ENCODE measurements around the gene DPM1. TPM values are rescaled to one million over a fixed set of nuclear protein-coding genes. Genes with fewer than 3 reads are reported as not detected.
A peak's percentile ranks its signal among the peaks of the same experiment; 100 is the strongest.

The DPM1 gene
- total RNA-seq, 4 donors from 2014 or later: 3.2 to 42.9 (median 38.4) TPM

GRCh38 chr20:50996901-50997865 is 38.9 kb upstream of the DPM1 start:
- no peaks in the 10 kb centered on the region for H3K36me3 ChIP-seq
- no peak overlapping the region for H3K27ac ChIP-seq
- no peak overlapping the region for H3K4me3 ChIP-seq
- WGBS, 2 donors (ENCODE audit: low coverage in 1 of 2): 55 to 62% methylated on average over 2 to 10 of the region's 10 CpGs
- intact Hi-C loops (cut with DNase I; ENCODE audit: low total_unique reads) (no loop called here), in situ Hi-C loops (cut with MboI; ENCODE audit: low pct_ligation_motif_present in 1 of 4, low pct_unique_long_range_greater_than_20kb in 1 of 4, low sequenced_read_pairs in 3 of 4) (loop anchor here (10.0 to 25.0 kb wide), 4 partner anchors 308 to 640 kb away; no protein-coding TSS in a partner anchor)
- peaks cover 10% of the 10 kb centered on the region for H3K27me3 ChIP-seq
- TF ChIP-seq POLR2AphosphoS5 (IDR thresholded peaks at IDR 0.05) (no peak), EP300 (IDR thresholded peaks at IDR 0.05; ENCODE audit: low read depth) (no peak), POLR2A (IDR thresholded peaks at IDR 0.05) (no peak)
- TF ChIP-seq, protein P1, sequence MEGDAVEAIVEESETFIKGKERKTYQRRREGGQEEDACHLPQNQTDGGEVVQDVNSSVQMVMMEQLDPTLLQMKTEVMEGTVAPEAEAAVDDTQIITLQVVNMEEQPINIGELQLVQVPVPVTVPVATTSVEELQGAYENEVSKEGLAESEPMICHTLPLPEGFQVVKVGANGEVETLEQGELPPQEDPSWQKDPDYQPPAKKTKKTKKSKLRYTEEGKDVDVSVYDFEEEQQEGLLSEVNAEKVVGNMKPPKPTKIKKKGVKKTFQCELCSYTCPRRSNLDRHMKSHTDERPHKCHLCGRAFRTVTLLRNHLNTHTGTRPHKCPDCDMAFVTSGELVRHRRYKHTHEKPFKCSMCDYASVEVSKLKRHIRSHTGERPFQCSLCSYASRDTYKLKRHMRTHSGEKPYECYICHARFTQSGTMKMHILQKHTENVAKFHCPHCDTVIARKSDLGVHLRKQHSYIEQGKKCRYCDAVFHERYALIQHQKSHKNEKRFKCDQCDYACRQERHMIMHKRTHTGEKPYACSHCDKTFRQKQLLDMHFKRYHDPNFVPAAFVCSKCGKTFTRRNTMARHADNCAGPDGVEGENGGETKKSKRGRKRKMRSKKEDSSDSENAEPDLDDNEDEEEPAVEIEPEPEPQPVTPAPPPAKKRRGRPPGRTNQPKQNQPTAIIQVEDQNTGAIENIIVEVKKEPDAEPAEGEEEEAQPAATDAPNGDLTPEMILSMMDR (IDR thresholded peaks at IDR 0.05): no peak
- H3K9me3 ChIP-seq: no peaks in the 10 kb centered on the region
- no peaks in the 10 kb centered on the region for H3K4me1 ChIP-seq
- no peak for DNase-seq

- in situ Hi-C loops (cut with MboI; ENCODE audit: low pct_ligation_motif_present in 1 of 4, low pct_unique_long_range_greater_than_20kb in 1 of 4, low sequenced_read_pairs in 3 of 4): loop anchor here (10.0 to 25.0 kb wide), 4 partner anchors 309 to 642 kb away; no protein-coding TSS in a partner anchor
- DNase-seq: no peak
- H3K27me3 ChIP-seq: peaks cover 10% of the 10 kb centered on the region
- H3K4me3 ChIP-seq: no peak overlapping the region
- no peaks in the 10 kb centered on the region for H3K36me3 ChIP-seq
- intact Hi-C loops (cut with DNase I; ENCODE audit: low total_unique reads): no loop called here
- H3K9me3 ChIP-seq: no peaks in the 10 kb centered on the region
- H3K27ac ChIP-seq: no peak overlapping the region
- H3K4me1 ChIP-seq: no peaks in the 10 kb centered on the region
- TF ChIP-seq EP300 (IDR thresholded peaks at IDR 0.05; ENCODE audit: low read depth): no peak
- no peak for TF ChIP-seq POLR2A (IDR thresholded peaks at IDR 0.05)
- TF ChIP-seq POLR2AphosphoS5 (IDR thresholded peaks at IDR 0.05): no peak
- TF ChIP-seq, protein P1 (IDR thresholded peaks at IDR 0.05): no peak
- WGBS, 2 donors (ENCODE audit: low coverage in 1 of 2): 84 to 86% methylated on average over 2 to 5 of the region's 5 CpGs
These were observed 37.2 kb upstream of the DPM1 start for GRCh38 chr20:50995506-50995905.

DNA sequence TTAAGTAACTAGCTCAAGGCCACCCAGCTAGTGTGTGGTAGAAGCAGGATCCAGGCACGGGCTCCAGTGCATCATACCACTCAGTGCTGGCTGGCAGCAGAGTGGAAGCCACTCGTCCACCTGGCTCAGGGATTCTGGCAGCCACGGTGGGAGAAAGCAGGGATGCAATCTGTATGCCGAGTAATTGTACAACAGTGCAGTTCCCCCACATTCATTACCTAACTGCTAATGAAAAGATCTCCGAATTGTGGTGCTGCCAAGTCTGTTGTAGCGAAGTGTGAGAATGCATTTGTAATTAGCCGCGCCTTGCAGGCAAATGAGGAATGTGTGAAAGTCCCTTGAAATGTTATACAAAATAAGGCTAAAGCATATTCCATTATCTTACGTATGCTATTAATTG is 35.5 kb upstream of the DPM1 start:
- in situ Hi-C loops (cut with MboI; ENCODE audit: low pct_ligation_motif_present in 1 of 4, low pct_unique_long_range_greater_than_20kb in 1 of 4, low sequenced_read_pairs in 3 of 4) (loop anchor here (10.0 to 25.0 kb wide), 4 partner anchors 311 to 643 kb away; no protein-coding TSS in a partner anchor), intact Hi-C loops (cut with DNase I; ENCODE audit: low total_unique reads) (no loop called here)
- Histone ChIP-seq H3K4me3 (no peak overlapping the region), H3K27ac (no peak overlapping the region), H3K27me3 (peaks cover 10% of the 10 kb centered on the region), H3K9me3 (no peaks in the 10 kb centered on the region), H3K36me3 (no peaks in the 10 kb centered on the region), H3K4me1 (no peaks in the 10 kb centered on the region)
- TF ChIP-seq EP300 (IDR thresholded peaks at IDR 0.05; ENCODE audit: low read depth): no peak
- no peak for TF ChIP-seq POLR2AphosphoS5 (IDR thresholded peaks at IDR 0.05)
- TF ChIP-seq, protein P1 (IDR thresholded peaks at IDR 0.05): no peak
- TF ChIP-seq POLR2A (IDR thresholded peaks at IDR 0.05): no peak
- no peak for DNase-seq
- 93% methylated on average over 6 to 9 of the region's 9 CpGs for WGBS, 2 donors (ENCODE audit: low coverage in 1 of 2)

DNA sequence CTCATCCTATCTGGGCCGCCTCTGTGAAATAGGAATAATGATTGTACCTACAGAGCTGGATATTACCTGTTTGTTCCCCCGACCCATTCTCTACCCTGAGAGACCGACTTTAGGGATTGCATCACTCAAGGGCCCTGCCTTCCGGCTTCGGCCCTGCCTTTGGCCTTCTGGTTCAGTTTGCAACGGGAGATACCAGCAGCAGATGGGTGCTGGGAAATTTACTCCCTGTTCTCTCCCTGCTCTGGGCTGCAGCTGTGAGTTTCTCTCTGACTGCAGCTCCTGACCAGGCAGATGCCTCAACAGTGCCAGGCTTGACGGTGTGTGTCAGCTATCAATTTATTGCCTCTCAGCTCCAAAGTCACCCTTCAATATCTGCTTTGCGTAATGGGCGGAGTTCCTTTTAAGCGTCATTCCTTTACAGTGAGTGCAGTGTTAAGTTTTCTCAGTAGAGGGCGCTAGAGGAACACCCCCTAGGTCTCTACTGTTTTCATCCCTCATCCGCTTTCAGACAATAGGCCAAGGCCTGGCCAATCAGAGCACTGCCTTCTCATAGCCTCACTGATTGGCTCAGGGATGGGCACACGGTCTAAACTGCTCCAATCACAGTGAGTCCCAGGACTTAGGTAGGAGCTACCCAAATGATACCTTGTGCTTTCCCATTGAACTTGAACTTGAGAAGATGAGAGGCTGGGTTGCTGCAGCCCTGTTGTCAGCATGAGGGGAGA is 34.6 kb upstream of the DPM1 start:
- Histone ChIP-seq H3K4me1 (no peaks in the 10 kb centered on the region), H3K27ac (no peak overlapping the region), H3K36me3 (no peaks in the 10 kb centered on the region), H3K4me3 (no peak overlapping the region), H3K27me3 (peaks cover 10% of the 10 kb centered on the region), H3K9me3 (no peaks in the 10 kb centered on the region)
- WGBS, 2 donors (ENCODE audit: low coverage in 1 of 2): 38% methylated on average over 13 of the region's 13 CpGs; no CpG with 5 or more reads in 1 of the 2 donors
- peak; percentile 51 for DNase-seq
- in situ Hi-C loops (cut with MboI; ENCODE audit: low pct_ligation_motif_present in 1 of 4, low pct_unique_long_range_greater_than_20kb in 1 of 4, low sequenced_read_pairs in 3 of 4) (loop anchor here (10.0 to 25.0 kb wide), 4 partner anchors 312 to 644 kb away; no protein-coding TSS in a partner anchor), intact Hi-C loops (cut with DNase I; ENCODE audit: low total_unique reads) (no loop called here)
- TF ChIP-seq, protein P1 (IDR thresholded peaks at IDR 0.05): peak; percentile 51 to 90 (median 71)
- TF ChIP-seq EP300 (IDR thresholded peaks at IDR 0.05; ENCODE audit: low read depth): no peak
